ENCODE data around the gene CHST5.

DNA sequence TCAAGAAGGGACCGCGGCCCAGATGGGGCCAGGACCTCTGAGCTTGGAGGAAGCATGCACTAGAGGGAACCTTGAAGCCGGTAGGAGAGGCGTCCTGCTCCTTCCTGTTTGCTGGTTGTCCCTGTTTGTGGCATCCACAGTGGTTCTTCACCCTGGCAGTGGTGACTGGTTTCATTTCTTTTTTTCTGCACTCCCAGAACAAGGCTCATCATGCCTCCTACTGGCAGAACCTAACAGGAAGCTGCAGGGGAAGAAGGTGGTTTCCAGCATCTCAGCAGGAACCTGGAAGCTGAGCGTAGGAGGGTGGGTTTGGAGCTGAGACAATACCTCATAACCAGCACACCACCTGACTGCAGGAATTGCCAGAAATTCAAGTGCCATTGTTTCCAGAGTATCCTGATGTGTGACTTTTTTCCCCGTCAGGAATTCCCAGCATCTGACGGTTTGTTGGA lies 14.3 kb upstream of the CHST5 start:
- TF ChIP-seq CTCF (IDR thresholded peaks at IDR 0.05), result peak; percentile 59 to 69 (median 64)
- no peak for TF ChIP-seq POLR2A (IDR thresholded peaks at IDR 0.05)
